Suprapubic skin (tissue), 4 donors: ENCODE results near the gene SPRR5. TPM values are rescaled to one million over a fixed set of nuclear protein-coding genes. Genes with fewer than 3 reads are reported as not detected.

Source experiments
- DNase-seq, 2 donors: peaks; one replicate each; pipeline ENCODE4 v3.0.0-alpha.2; 2019; ENCODE audit warnings: low spot score in 2 of 2
- H3K27ac ChIP-seq: fragments of 200-600 bp; sonication (generic); one replicate; pipeline ENCODE4 v1.5.1; 2019
- H3K27me3 ChIP-seq: fragments of 200-600 bp; sonication (generic); one replicate; pipeline ENCODE4 v1.5.1; 2019
- H3K36me3 ChIP-seq: fragments of 200-600 bp; sonication (generic); one replicate; pipeline ENCODE4 v1.5.1; 2019
- H3K4me1 ChIP-seq: fragments of 200-600 bp; sonication (generic); one replicate; pipeline ENCODE4 v1.5.1; 2019
- H3K4me3 ChIP-seq: fragments of 200-600 bp; sonication (generic); one replicate; pipeline ENCODE4 v1.5.1; 2019; ENCODE audit warnings: mild to moderate bottlenecking
- H3K9me3 ChIP-seq: fragments of 200-600 bp; sonication (generic); one replicate; pipeline ENCODE4 v1.5.1; 2019
- CTCF ChIP-seq, 2 donors: fragments of 200-600 bp in 1 of 2; fragments of 450-650 bp in 1 of 2; sonication (generic) in 1 of 2; IDR thresholded peaks; one replicate each; pipeline ENCODE4 v1.5.1; 2016 to 2019; ENCODE audit warnings: antibody characterized with exemption in 2 of 2, mild to moderate bottlenecking in 1 of 2, moderate library complexity in 1 of 2
- EP300 ChIP-seq: sonication (generic); formaldehyde crosslinking; IDR thresholded peaks from one replicate; pipeline ENCODE4 v1.6.1; 2017; ENCODE audit warnings: antibody characterized with exemption
- POLR2A ChIP-seq, 2 donors: fragments of 450-650 bp; IDR thresholded peaks; one replicate each; pipeline ENCODE4 v1.6.1; 2017; ENCODE audit warnings: antibody characterized with exemption in 2 of 2, mild to moderate bottlenecking in 2 of 2, moderate library complexity in 2 of 2
- POLR2AphosphoS5 ChIP-seq, 3 donors: sonication (generic); formaldehyde crosslinking; IDR thresholded peaks; one replicate each; pipeline ENCODE4 v1.6.1; 2017; ENCODE audit warnings: antibody characterized with exemption in 3 of 3
- WGBS: methylation state at CpG from one replicate; pipeline ENCODE4 v1.1.5; 2018; 5-methylcytosine and 5-hydroxymethylcytosine counted together
- total RNA-seq, 4 donors: library from RNA; depleted of rRNA; stranded (reverse); fragments of >200 nt; gene quantifications; one replicate each; pipeline ENCODE4 v1.1.0, GENCODE V29; 2016

SPRR5 gene
- total RNA-seq, result 10 to 100 TPM; 10.7 to 42.8 (median 18.2) TPM

GRCh38 chr1:152946651-152947256 is at the start of gene SPRR5:
TSS of gene SPRR5 (plus strand) at chr1:152947206. CDS start at chr1:152948555, 1,349 bp downstream.
- Histone ChIP-seq H3K27me3 (peaks cover 3% of the 10 kb centered on the region), H3K27ac (no peak within 1 kb of the TSS), H3K9me3 (no peaks in the 10 kb centered on the region), H3K4me3 (no peak within 1 kb of the TSS), H3K36me3 (no peaks in the 10 kb centered on the region), H3K4me1 (peaks cover 9% of the 10 kb centered on the region)
- peak in 1 of 2 donors; percentile 20 for DNase-seq
- WGBS, result 81% methylated on average over 4 of the region's 4 CpGs
- TF ChIP-seq CTCF (IDR thresholded peaks at IDR 0.05) (no peak), EP300 (no peak), POLR2AphosphoS5 (IDR thresholded peaks at IDR 0.05) (no peak), POLR2A (IDR thresholded peaks at IDR 0.05) (no peak)

- no peaks in the 10 kb centered on the region for H3K36me3 ChIP-seq
- no peak overlapping the region for H3K27ac ChIP-seq
- H3K27me3 ChIP-seq, result no peaks in the 10 kb centered on the region
- no peak for DNase-seq
- TF ChIP-seq CTCF (IDR thresholded peaks at IDR 0.05), result no peak
- TF ChIP-seq EP300, result no peak
- no peak for TF ChIP-seq POLR2A (IDR thresholded peaks at IDR 0.05)
- no peak for TF ChIP-seq POLR2AphosphoS5 (IDR thresholded peaks at IDR 0.05)
- 87% methylated on average over 4 of the region's 4 CpGs for WGBS
- H3K4me1 ChIP-seq, result peaks cover 21% of the 10 kb centered on the region
- H3K4me3 ChIP-seq, result no peak overlapping the region
- H3K9me3 ChIP-seq, result no peaks in the 10 kb centered on the region
Observed at GRCh38 chr1:152899027-152899426, 48.0 kb upstream of the SPRR5 start.

GRCh38 chr1:152899883-152900282 is 47.1 kb upstream of the SPRR5 start:
- DNase-seq, result no peak
- TF ChIP-seq POLR2A (IDR thresholded peaks at IDR 0.05) (no peak), POLR2AphosphoS5 (IDR thresholded peaks at IDR 0.05) (no peak), EP300 (no peak)
- no peak overlapping the region for H3K4me3 ChIP-seq
- H3K9me3 ChIP-seq, result no peaks in the 10 kb centered on the region
- H3K27me3 ChIP-seq, result no peaks in the 10 kb centered on the region
- no peaks in the 10 kb centered on the region for H3K36me3 ChIP-seq
- H3K4me1 ChIP-seq, result peaks cover 29% of the 10 kb centered on the region
- H3K27ac ChIP-seq, result no peak overlapping the region
- 61% methylated on average over 2 of the region's 2 CpGs for WGBS

GRCh38 chr1:152901631-152902030 is 45.4 kb upstream of the SPRR5 start:
- WGBS, result 29% methylated on average over 5 of the region's 5 CpGs
- no peak for TF ChIP-seq CTCF (IDR thresholded peaks at IDR 0.05)
- TF ChIP-seq EP300, result no peak
- TF ChIP-seq POLR2AphosphoS5 (IDR thresholded peaks at IDR 0.05), result no peak
- TF ChIP-seq POLR2A (IDR thresholded peaks at IDR 0.05), result no peak
- peaks cover 42% of the 10 kb centered on the region for H3K4me1 ChIP-seq

GRCh38 chr1:152902636-152903035 is 44.4 kb upstream of the SPRR5 start:
- H3K27me3 ChIP-seq, result no peaks in the 10 kb centered on the region
- 68% methylated on average over 3 of the region's 4 CpGs for WGBS
- TF ChIP-seq POLR2A (IDR thresholded peaks at IDR 0.05) (no peak), CTCF (IDR thresholded peaks at IDR 0.05) (no peak), EP300 (no peak), POLR2AphosphoS5 (IDR thresholded peaks at IDR 0.05) (no peak)
- H3K9me3 ChIP-seq, result no peaks in the 10 kb centered on the region
- H3K4me3 ChIP-seq, result no peak overlapping the region
- no peaks in the 10 kb centered on the region for H3K36me3 ChIP-seq
- no peak for DNase-seq
- H3K27ac ChIP-seq, result peak overlapping the region; percentile 19
- peaks cover 50% of the 10 kb centered on the region for H3K4me1 ChIP-seq

More at GRCh38 chr1:152901631-152902030, 45.4 kb upstream of the SPRR5 start:
- DNase-seq, result peak in 1 of 2 donors; percentile 49
- Histone ChIP-seq H3K4me3 (no peak overlapping the region), H3K9me3 (no peaks in the 10 kb centered on the region), H3K36me3 (no peaks in the 10 kb centered on the region), H3K27ac (peak overlapping the region; percentile 69), H3K27me3 (no peaks in the 10 kb centered on the region)
